DND-41 (cell line): Measurements from ENCODE around the gene RHOH.

Experiments used
- ATAC-seq: fragments of 200-7000 bp; cut with Tn5 transposase; 3 replicates; pipeline ENCODE4 v1.9.1; 2021; ENCODE audit warnings: low read depth; ENCODE audit not compliant: insufficient read depth
- DNase-seq: peaks from one replicate; pipeline ENCODE4 v3.0.0-alpha.2; 2020
- H2AFZ ChIP-seq: 2 replicates; pipeline ENCODE4 v1.6.0; 2012; ENCODE audit warnings: low read depth, low read length
- H3K27ac ChIP-seq: 2 replicates; pipeline ENCODE4 v1.5.1; 2012; ENCODE audit warnings: low read length, inconsistent platforms
- H3K27me3 ChIP-seq: fragments of 200-600 bp; sonication (generic); 2 replicates; pipeline ENCODE4 v1.6.0; 2012; ENCODE audit warnings: low read length, mild to moderate bottlenecking, inconsistent platforms; ENCODE audit not compliant: insufficient read depth, poor library complexity
- H3K36me3 ChIP-seq: 2 replicates; pipeline ENCODE4 v1.5.1; 2012; ENCODE audit warnings: low read length, inconsistent platforms; ENCODE audit not compliant: insufficient read depth
- H3K4me1 ChIP-seq: 2 replicates; pipeline ENCODE4 v1.5.1; 2012; ENCODE audit warnings: mild to moderate bottlenecking, low read length; ENCODE audit not compliant: insufficient read depth
- H3K4me2 ChIP-seq: 2 replicates; pipeline ENCODE4 v1.6.0; 2012; ENCODE audit warnings: mild to moderate bottlenecking, moderate library complexity, low read length, inconsistent platforms; ENCODE audit not compliant: insufficient read depth
- H3K4me3 ChIP-seq, 2 experiments: fragments of 200-600 bp in 1 of 2; shearing (Covaris generic) in 1 of 2; 2 replicates each; pipeline ENCODE4 v1.5.1; 2012 to 2016; ENCODE audit warnings: inconsistent platforms in 2 of 2, low read length in 2 of 2, mild to moderate bottlenecking in 2 of 2, low read depth in 1 of 2, moderate library complexity in 1 of 2
- H3K79me2 ChIP-seq: 2 replicates; pipeline ENCODE4 v1.6.0; 2012; ENCODE audit warnings: low read length, inconsistent platforms; ENCODE audit not compliant: insufficient read depth
- H3K9ac ChIP-seq: 2 replicates; pipeline ENCODE4 v1.6.0; 2012; ENCODE audit warnings: low read depth, mild to moderate bottlenecking, inconsistent platforms, low read length, moderate library complexity
- H3K9me3 ChIP-seq: 2 replicates; pipeline ENCODE4 v1.5.1; 2012; ENCODE audit warnings: low read length, moderate library complexity, mild to moderate bottlenecking, inconsistent platforms; ENCODE audit not compliant: insufficient read depth, severe bottlenecking
- H4K20me1 ChIP-seq: 2 replicates; pipeline ENCODE4 v1.6.0; 2012; ENCODE audit warnings: low read length; ENCODE audit not compliant: insufficient read depth
- CTCF ChIP-seq: IDR thresholded peaks from 2 replicates; pipeline ENCODE4 v1.5.1; 2012; ENCODE audit warnings: borderline replicate concordance, low read length, moderate library complexity, mild to moderate bottlenecking; ENCODE audit not compliant: poor library complexity, severe bottlenecking; ENCODE audit errors: extremely low read depth
- EZH2 ChIP-seq: IDR thresholded peaks from 3 replicates; pipeline ENCODE4 v1.6.1; 2012; ENCODE audit warnings: borderline replicate concordance, low read depth, mild to moderate bottlenecking, moderate library complexity, low read length, inconsistent platforms; ENCODE audit not compliant: severe bottlenecking

Gene RHOH

GRCh38 chr4:40196272-40196671 is 559 bp upstream of the RHOH start:
- H3K27ac ChIP-seq = peak overlapping the region; percentile 98
- H4K20me1 ChIP-seq = peaks cover 32% of the 10 kb centered on the region
- peak overlapping the region; percentile 75 to 84; a peak in 3 of 4 replicates for H3K4me3 ChIP-seq
- peak overlapping the region; percentile 86 for H3K9ac ChIP-seq
- H3K9me3 ChIP-seq = no peaks in the 10 kb centered on the region
- H3K4me1 ChIP-seq = peaks cover 62% of the 10 kb centered on the region
- peaks cover 26% of the 10 kb centered on the region for H3K36me3 ChIP-seq
- H2AFZ ChIP-seq = no peak overlapping the region
- peak; percentile 57 for DNase-seq
- TF ChIP-seq CTCF (no peak), EZH2 (no peak)
- peaks cover 99% of the 10 kb centered on the region for H3K79me2 ChIP-seq
- ATAC-seq = no peak
- no peaks in the 10 kb centered on the region for H3K27me3 ChIP-seq
- peak overlapping the region; percentile 74 for H3K4me2 ChIP-seq

- Histone ChIP-seq H3K4me2 (peak overlapping the region; percentile 74), H3K9me3 (no peaks in the 10 kb centered on the region), H2AFZ (no peak overlapping the region), H4K20me1 (peaks cover 47% of the 10 kb centered on the region), H3K9ac (peak overlapping the region; percentile 86), H3K79me2 (peaks cover 99% of the 10 kb centered on the region), H3K4me1 (peaks cover 66% of the 10 kb centered on the region), H3K27me3 (no peaks in the 10 kb centered on the region), H3K27ac (peak overlapping the region; percentile 98), H3K36me3 (peaks cover 37% of the 10 kb centered on the region), H3K4me3 (peak overlapping the region; percentile 75 to 84)
- peak; percentile 35 for DNase-seq
- TF ChIP-seq CTCF (no peak), EZH2 (no peak)
- ATAC-seq = no peak
These were observed 1.3 kb downstream of the RHOH start for GRCh38 chr4:40197879-40198689.

- TF ChIP-seq CTCF (no peak), EZH2 (no peak)
- peak overlapping the region; percentile 75 to 84 for H3K4me3 ChIP-seq
- peak overlapping the region; percentile 86 for H3K9ac ChIP-seq
- peaks cover 48% of the 10 kb centered on the region for H3K36me3 ChIP-seq
- DNase-seq (peak; percentile 47), ATAC-seq (no peak)
- H3K27ac ChIP-seq = peak overlapping the region; percentile 98
- H2AFZ ChIP-seq = no peak overlapping the region
- H3K79me2 ChIP-seq = peaks cover 99% of the 10 kb centered on the region
- H3K9me3 ChIP-seq = no peaks in the 10 kb centered on the region
- peaks cover 68% of the 10 kb centered on the region for H3K4me1 ChIP-seq
- H4K20me1 ChIP-seq = peaks cover 59% of the 10 kb centered on the region
- H3K4me2 ChIP-seq = peak overlapping the region; percentile 74
- no peaks in the 10 kb centered on the region for H3K27me3 ChIP-seq
These were observed 2.4 kb downstream of the RHOH start for GRCh38 chr4:40199179-40199670.
